ENCODE results near the gene ATP1B1.
"Not testable (repeated sequence)": the region's sequence is repeated elsewhere in the genome, so short reads cannot be mapped to it uniquely, and the experiment has no call there.

Gene ATP1B1

GRCh38 chr1:169161496-169162194 lies 55.2 kb downstream of the ATP1B1 start:
- Histone ChIP-seq H3K9me3 (ENCODE audit: control insufficient read depth, insufficient read depth, low read depth, low read length) (no peaks in the 10 kb centered on the region), H3K9ac (ENCODE audit: low read length) (no peak overlapping the region), H3K27me3 (ENCODE audit: control insufficient read depth, insufficient read depth, low read length) (no peaks in the 10 kb centered on the region), H3K27ac (ENCODE audit: low read depth, low read length) (no peak overlapping the region), H3K36me3 (ENCODE audit: control insufficient read depth, insufficient read depth, low read length) (no peaks in the 10 kb centered on the region), H3K4me1 (ENCODE audit: control insufficient read depth, insufficient read depth, low read length) (no peaks in the 10 kb centered on the region), H3K4me3 (ENCODE audit: low read depth, low read length) (no peak overlapping the region)

GRCh38 chr1:169163059-169163458 lies 56.6 kb downstream of the ATP1B1 start:
- Histone ChIP-seq H3K9ac (ENCODE audit: low read length) (no peak overlapping the region), H3K27me3 (ENCODE audit: control insufficient read depth, insufficient read depth, low read length) (no peaks in the 10 kb centered on the region), H3K9me3 (ENCODE audit: control insufficient read depth, insufficient read depth, low read depth, low read length) (no peaks in the 10 kb centered on the region), H3K4me3 (ENCODE audit: low read depth, low read length) (no peak overlapping the region), H3K27ac (ENCODE audit: low read depth, low read length) (no peak overlapping the region), H3K4me1 (ENCODE audit: control insufficient read depth, insufficient read depth, low read length) (no peaks in the 10 kb centered on the region), H3K36me3 (ENCODE audit: control insufficient read depth, insufficient read depth, low read length) (no peaks in the 10 kb centered on the region)

DNA sequence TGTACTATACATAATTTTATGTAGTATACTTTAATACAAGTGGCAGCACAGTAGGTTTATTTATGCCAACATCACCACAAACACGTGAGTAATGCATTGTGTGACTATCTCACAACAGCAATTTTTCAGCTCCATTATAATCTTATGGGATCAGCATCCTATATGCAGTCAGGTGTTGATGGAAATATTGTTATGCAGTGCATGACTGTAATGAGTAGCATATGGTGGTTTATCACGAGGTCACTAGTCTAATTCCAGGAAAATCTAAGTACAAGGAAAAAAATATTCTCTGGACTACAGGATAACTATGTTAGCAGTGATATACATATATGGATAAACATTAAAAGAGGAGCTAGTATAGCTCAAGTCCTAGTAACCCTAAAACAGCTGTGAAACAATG lies 69.0 kb downstream of the ATP1B1 start:
- H3K9ac ChIP-seq (ENCODE audit: low read length), result no peak overlapping the region

GRCh38 chr1:169179431-169179830 lies 72.9 kb downstream of the ATP1B1 start:
- H3K27me3 ChIP-seq (ENCODE audit: control insufficient read depth, insufficient read depth, low read length); H3K4me3 ChIP-seq (ENCODE audit: low read depth, low read length); H3K9me3 ChIP-seq (ENCODE audit: control insufficient read depth, insufficient read depth, low read depth, low read length); H3K9ac ChIP-seq (ENCODE audit: low read length); H3K27ac ChIP-seq (ENCODE audit: low read depth, low read length); H3K4me1 ChIP-seq (ENCODE audit: control insufficient read depth, insufficient read depth, low read length); H3K36me3 ChIP-seq (ENCODE audit: control insufficient read depth, insufficient read depth, low read length): not testable (repeated sequence)

More for the DNA sequence above, 69.0 kb downstream of the ATP1B1 start:
- no peaks in the 10 kb centered on the region for H3K9me3 ChIP-seq (ENCODE audit: control insufficient read depth, insufficient read depth, low read depth, low read length)
- H3K27ac ChIP-seq (ENCODE audit: low read depth, low read length), result no peak overlapping the region
- H3K4me1 ChIP-seq (ENCODE audit: control insufficient read depth, insufficient read depth, low read length), result no peaks in the 10 kb centered on the region
- H3K36me3 ChIP-seq (ENCODE audit: control insufficient read depth, insufficient read depth, low read length), result no peaks in the 10 kb centered on the region
- H3K4me3 ChIP-seq (ENCODE audit: low read depth, low read length), result no peak overlapping the region
- no peaks in the 10 kb centered on the region for H3K27me3 ChIP-seq (ENCODE audit: control insufficient read depth, insufficient read depth, low read length)

DNA sequence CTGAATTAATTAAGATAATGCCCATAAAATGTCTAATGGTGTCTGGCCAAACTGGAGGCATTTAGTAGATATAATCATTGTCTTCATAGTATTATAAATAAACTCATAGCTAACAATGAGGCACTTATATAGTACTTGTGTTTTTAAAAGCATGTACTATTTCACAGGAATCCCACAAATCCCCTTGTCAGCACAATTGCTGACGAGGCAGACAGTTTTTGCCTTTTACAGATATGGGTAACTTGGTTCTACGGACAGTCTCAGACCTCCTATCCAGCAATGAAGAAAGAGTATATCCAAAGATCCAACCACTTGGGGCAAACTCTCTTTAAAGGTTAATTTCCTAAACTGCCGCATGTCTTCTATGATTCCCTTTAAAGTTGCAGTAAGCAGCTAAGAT lies 73.7 kb downstream of the ATP1B1 start:
- Histone ChIP-seq H3K9me3 (ENCODE audit: control insufficient read depth, insufficient read depth, low read depth, low read length) (no peaks in the 10 kb centered on the region), H3K36me3 (ENCODE audit: control insufficient read depth, insufficient read depth, low read length) (no peaks in the 10 kb centered on the region), H3K4me1 (ENCODE audit: control insufficient read depth, insufficient read depth, low read length) (peaks cover 5% of the 10 kb centered on the region; the same call in 1 of the 2 replicates), H3K9ac (ENCODE audit: low read length) (no peak overlapping the region), H3K27me3 (ENCODE audit: control insufficient read depth, insufficient read depth, low read length) (no peaks in the 10 kb centered on the region), H3K27ac (ENCODE audit: low read depth, low read length) (no peak overlapping the region), H3K4me3 (ENCODE audit: low read depth, low read length) (no peak overlapping the region)

Data from HUES6 (cell line).